Measurements from ENCODE around the gene UQCRC2.
"Not testable (repeated sequence)": the region's sequence is repeated elsewhere in the genome, so short reads cannot be mapped to it uniquely, and the experiment has no call there.

The UQCRC2 gene

DNA sequence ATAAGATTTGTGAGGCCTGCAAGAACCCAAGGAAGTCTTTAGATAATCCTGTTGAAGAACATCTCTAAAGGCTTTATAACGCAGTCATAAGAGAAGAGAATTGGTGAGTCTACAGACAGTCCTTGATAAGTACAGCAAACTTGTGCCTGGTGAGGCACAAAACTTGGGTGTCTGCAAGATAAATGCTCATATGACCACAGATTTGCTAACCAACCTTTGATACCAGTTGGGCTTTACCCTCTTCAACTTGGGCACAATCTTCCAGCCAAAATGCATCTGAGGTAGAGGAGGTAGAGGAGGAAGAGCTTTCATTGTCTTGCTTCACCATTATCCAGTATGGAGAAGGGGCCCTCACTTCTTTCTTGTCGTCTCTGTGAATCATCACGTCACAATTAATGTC, 30.9 kb downstream of the UQCRC2 start:
- no peak for FAIRE-seq

DNA sequence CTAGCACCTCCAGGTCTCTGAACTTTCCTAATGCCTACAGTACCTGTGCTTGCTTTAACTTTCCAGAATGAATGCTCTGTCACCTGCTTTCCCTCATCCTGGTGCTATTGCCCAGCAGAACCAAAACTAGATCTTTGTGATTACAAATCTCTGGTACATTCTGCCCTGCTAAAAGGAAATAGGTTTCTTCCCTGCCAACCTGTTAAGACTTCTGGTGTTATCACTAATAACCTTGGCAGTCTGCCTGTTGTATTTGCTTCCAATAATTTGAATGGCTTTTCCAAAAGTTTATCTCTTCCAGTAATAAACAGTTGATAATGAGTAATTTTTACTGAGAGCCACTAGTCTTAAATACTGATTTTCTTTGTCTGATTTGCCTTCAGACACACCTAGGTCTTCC, 32.4 kb downstream of the UQCRC2 start:
- FAIRE-seq, result no peak

DNA sequence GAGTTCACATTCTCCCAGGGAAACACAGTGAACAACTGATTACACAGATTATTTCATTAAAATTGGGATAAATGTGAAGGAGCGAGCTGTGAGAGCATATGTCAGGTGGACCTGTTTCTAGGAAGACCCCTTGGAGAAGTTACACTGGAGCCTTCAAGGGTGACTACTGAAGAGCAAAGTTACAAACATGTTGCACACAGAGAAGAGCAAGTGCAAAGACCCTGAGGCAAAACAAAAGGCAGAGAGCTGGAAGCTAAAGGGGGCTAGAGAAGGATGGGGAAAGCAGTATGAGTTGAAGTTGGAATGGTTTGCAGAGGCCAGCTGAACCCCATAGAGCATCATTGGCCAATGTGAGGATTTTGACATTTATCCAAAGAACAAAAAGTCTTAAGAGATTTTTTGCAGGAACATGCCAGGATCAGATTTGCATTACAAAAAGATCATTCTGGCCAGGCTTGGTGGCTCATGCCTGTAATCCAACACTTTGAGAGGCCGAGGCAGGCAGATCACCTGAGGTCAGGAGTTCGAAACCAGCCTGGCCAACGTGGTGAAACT, 33.6 kb downstream of the UQCRC2 start:
- no peak for FAIRE-seq

DNA sequence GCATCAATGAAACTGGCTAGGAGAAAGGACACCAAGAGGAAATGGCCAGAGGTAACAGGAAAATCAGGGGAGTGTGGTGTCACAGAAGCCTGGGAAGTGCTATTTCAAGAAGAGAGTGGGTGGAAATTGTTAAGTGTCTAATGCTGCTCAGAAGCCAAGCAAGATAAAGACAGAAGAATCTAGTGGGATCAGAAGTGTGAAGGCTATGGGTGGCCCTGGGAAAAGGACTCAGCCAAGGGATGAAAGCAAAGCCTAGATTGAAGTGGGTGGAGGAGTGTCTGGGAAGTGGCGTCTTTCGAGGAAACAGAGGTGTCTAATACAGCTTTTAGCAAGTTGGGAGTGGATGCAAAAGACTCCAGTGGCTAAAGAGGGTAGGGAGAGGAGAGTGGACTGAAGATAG, 34.3 kb downstream of the UQCRC2 start:
- no peak for FAIRE-seq

DNA sequence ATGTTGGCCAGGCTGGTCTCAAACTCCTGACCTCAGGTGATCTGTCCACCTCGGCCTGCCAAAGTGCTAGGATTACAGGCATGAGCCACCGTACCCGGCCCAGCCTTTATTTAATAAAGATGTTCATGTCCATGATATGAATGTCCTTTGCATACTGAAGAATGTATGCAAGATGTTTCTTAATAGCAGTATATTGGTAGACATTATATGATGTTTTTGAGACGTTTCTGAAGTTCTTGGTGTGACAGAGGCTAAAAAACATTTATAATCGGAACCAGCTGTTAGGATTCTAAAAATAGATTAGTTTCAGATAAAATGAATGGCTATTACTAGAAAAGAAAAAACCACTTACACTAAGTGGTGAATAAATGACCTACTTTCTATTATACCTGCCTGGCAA, 36.0 kb downstream of the UQCRC2 start:
- peak; percentile 96 for FAIRE-seq

DNA sequence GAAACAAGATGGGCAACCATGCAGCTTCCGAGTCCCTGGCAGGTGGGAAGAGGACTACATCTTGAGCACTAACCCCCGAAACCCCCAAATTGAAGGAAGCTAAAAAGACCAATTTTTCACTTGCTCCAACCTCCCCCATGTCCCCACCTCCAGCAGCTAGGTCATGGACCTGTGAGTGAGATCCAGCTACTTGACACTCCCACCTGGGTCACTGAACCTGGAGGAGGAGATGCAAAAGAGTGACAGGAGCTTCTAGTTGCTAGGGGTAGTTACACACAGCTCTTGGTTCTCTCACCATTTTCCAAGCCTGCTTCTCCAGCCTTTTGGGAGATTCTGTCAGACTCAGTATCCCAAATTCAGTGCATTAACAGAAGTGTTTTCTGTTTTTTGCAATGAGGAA, 36.6 kb downstream of the UQCRC2 start:
- FAIRE-seq, result no peak

DNA sequence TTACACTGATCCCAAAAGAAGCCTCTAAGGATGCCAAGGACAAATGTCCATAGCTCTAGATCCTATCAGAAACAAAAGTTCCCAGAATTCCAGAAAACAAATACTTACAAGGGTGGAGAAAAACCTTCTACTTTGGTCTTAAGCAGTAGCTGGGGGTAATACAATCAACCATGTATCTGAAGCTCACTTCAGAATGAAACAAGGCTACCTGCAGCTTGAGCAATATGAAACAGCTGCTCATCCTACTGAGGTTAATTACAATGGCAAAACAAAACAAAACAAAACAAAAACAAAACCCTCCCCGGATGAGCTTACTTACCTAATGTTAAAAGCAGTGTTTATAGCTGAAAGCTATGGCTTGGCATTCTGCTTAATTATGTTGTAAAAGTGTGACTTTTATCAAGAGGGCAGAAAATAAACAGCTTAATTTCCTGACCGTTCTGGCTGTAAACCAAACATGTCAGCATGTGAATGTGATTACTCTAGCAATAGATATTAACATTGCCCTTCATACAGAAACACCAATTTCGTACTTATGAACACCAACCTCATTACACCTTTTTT, 37.3 kb downstream of the UQCRC2 start:
- no peak for FAIRE-seq

DNA sequence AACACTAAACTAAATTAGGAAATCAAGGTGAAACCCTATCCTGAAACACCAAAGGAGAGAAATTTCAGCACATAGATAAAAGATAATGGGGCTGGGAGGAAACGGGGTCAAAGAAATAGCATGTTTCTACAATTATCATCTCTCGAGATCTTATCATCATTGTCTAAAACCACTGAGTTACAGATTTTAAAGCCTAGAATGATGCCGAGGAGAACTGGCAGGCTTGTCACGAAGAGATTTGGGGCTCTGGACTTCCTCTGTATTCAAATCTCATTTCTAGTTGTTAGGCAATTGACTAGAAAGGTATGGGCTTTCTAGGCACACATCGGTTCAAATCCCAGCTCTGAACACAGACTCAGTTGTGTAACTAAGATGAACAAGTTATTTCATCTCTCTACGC, 38.5 kb downstream of the UQCRC2 start:
- FAIRE-seq, result no peak

DNA sequence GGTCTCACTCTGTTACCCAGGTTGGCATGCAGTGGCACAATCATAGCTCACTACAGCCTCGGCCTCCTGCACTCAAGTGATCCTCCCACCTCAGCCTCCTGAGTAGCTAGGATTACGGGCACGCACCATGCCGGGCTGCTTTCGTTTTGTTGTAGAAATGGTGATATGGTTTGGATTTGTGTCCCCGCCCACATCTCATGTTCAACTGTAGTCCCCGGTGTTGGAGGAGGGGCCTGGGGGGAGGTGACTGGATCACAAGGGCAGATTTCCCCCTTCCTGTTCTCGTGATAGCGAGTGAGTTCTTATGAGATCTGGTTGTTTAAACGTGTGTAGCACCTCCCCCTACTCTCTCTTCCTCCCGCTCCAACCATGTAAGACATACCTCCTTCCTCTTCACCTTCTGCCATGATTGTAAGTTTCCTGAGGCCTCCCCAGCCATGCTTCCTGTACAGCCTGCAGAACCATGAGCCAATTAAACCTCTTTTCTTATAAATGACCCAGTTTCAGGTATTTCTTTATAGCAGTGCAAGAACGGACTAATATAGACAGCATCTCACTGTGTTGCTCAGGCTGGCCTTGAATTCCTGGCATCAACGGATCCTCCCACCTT, 41.8 kb downstream of the UQCRC2 start:
- no peak for FAIRE-seq

DNA sequence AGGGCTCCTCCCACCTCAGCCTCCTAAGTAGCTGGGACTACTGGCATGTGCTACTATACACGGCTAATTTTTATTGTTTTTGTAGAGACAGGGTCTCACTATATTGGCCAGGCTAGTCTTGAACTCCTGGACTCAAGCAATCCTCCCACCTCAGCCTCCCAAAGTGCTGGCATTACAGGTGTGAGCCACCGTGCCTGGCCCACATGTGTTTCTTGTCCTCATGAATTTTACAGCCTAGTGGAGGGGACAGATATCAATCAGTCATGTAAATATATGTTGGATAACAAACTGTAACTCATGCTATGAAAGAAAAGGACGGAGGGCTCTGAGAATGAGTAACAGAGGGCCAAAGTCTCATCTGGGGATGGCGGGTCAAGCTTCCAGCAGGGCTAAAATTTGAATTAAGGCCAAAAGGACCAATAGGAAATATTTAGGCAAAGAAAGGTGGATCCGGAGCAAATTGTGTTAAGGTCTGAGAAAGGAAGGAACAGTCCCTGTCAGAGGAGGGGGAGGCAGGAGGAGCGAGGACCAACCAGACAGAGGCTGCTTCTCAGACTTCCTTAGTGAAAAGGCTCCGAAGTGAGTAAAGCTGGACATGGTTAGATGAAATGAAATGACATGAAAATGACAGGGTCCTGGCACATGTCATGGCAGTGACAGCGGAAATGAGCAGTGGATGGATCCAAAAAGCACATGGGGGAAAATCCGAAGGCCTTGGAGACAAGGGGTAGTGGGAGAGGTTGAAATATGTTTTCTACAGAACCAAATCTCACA, 43.9 kb downstream of the UQCRC2 start:
- FAIRE-seq, result no peak

DNA sequence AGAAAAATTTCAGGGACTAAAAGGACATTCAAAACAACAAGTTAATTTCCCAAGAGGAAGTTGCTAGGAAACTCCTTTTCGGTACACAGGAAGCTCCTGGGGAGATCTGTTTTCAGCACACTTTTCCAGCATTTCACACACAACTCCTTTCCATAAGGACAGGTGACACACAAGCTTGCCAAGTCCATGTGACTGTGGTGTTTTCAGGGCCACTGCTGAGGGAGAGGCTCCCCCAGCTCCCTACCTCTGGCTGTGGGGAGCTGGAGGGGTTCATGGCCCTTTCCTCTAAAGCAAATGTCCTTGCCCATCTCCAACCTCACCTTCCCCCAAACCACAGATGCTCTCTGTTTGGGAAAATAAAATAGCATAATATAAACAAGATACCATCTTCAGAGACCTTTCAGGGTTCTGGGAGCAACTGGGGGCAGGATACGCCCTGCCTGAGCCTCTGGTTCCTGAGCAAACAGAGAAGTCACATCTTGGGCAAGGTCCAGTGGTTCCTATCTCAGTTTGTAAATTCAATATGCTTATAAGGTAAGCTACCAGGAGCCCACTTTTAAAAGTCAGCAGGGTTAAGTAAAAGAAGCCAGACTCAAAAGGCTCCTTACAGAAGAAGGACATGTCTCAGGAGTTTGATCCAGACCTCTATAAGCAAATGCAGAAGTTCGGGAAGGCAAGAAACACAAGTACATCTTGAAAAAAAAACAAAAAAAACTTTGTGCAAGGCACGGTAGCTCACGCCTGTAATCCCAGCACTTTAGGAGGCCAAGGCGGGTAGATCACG, 44.7 kb downstream of the UQCRC2 start:
- no peak for FAIRE-seq

DNA sequence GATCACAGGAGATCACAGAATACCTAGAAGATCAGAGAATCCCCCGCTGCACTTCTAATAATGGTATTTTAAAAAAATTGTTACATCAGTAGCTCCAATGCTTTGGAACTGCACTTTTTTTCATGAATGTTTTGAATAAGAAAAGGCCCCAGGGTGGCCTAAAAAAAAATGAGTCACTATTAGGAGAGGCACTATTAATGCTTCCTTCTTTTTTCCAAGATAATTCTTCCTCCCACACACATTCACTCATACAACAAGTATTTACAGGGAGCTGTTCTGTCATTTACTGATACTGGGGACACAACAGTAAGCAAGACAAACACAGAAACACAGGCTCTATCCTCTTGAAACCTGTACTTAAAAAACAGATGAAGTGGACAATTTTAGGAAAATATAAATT, 48.4 kb downstream of the UQCRC2 start:
- no peak for FAIRE-seq

DNA sequence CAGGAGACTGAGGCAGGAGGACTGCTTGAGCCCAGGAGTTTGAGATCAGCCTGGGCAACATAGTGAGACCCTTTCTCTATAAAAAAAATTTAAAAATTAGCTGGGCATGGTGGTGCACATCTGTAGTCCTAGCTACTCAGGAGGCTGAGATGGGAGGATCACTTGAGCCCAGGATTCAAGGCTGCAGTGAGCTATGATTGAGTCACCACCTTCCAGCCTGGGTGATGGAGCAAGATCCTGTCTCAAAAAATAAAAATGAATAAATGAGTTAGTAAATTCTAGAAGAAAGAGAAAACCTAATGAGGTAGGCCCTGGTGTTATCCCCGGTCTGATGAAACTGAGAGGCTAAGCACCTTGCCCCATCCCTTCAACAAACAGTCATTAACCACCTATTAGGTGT, 48.9 kb downstream of the UQCRC2 start:
- not testable (repeated sequence) for FAIRE-seq

DNA sequence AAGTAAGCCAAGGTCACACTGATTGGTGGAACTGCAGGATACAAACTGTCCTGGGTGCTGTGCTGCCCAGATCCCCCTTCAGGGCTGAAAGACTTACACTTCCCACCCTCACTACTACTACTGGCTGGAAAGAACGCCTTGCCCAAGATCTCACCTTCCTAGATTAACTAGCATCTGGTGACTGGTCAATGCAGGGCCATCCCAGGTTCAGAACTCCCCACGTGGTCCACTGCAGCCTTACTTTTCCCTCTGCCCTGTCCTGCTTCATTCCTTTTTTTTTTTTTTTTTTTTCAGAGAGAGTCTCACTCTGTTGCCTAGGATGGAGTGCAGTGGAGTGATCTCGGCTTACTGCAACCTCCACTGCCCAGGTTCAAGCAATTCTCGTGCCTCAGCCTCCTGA, 50.0 kb downstream of the UQCRC2 start:
- FAIRE-seq, result no peak

DNA sequence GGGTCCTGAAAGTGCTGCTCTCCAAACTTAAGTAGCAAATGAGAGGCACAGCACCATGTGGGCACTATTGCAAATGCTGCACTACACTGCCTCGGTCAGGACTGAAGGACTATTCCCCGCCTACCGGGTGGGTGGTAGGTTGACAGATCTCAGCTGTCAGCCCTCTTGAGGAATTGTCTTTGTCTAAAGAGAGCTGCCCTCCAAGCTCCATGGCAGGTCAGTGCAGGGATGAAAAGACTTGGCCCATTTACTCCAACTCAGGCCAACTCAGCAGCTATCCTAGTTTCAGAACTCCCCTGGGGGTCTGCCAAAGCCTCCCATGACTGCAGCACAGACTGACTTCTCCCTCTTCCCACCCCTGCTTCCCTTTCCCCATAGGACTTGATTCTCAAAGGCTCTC, 51.2 kb downstream of the UQCRC2 start:
- FAIRE-seq, result no peak

DNA sequence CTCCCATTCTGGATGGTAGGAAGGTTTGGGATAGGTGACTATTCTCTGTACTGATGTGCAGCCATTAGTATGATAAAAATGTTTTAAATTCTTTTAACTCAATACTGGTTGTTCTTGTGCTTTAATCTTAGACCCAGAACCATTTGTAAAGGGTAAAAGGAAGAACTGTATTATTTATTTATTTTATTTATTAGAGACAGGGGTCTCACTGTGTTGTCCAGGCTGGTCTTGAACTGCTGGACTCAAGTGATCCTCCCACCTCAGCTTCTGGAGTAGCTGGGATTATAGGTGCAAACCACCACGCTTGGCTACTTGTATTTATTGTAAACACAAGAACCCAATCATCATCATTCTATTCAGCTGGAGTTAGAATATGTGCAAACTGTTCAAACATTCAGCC, 52.6 kb downstream of the UQCRC2 start:
- no peak for FAIRE-seq

DNA sequence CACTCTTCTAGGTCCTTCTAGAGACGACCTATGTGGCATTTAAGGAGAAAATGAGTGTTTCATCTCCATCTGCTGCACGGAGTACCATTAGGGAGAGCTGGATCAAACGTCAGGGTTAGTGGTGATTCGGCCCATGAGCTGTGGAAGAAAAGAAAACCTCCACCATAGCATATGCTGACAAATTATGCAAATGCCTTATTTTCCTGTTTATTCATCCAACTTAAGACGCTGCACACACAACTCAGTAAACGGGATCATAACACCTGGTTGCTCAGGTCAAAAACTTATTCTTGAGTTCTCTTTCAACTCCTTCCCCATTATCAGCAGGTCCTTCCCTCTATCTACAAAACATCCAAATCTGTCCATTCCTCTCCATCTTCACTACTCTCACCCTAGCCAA, 53.5 kb downstream of the UQCRC2 start:
- no peak for FAIRE-seq

DNA sequence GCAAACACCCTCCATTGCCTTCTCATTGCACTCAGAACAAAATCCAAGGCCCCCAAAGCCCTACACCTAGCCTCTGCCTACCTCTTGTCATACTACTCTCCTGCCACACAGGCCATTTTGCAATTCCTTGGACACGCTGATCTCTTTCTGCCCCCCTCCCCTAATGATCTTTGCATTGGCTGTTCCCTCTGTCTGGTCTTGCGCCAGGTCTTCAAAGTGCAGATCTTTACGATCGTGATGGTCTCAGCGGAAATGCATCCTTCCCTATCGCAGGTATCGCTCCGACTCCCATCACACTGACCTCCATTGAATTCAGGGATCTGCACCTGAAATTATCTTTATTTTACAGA, 54.0 kb downstream of the UQCRC2 start:
- no peak for FAIRE-seq

DNA sequence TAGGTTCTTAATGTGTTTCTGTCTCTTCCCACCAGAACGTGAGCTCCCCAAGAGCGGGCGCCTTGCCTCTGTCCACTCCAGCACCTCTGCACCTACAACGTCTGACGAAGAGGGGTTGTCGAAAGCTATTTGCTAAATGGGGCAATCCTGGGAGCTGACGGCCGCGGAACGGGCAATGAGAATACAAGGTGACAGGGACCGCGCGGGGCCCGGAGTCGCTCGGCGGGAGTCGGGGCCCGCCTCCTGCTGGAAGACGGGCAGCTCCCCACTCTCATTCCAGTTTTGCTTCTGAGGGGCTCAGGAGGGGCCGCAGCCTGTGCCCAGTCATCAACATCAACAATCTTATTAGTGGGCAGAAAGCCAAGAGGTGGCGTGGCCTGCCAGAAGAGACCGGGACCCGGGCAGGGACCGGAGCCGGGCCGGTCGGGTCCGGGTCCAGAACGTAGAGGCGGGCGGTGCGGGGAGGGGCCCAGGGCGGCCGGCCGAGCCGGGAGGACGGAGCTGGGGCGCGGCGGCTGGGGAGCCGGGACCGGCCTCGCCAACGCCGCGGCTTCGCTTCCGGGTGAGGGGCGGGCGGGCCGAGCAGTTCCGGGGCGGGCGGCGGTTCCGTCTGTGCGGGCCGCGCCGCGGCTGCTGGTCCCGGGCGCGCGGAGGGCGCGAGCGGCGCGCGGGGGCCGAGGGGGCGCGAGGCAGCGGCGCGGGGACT, 54.5 kb downstream of the UQCRC2 start, which contains the start of gene MOSMO:
Gene MOSMO, plus strand, starts transcription at position 603 of the 706 bp plus-strand sequence. CDS start 191 bp downstream, outside the sequence.
- FAIRE-seq, result no peak

DNA sequence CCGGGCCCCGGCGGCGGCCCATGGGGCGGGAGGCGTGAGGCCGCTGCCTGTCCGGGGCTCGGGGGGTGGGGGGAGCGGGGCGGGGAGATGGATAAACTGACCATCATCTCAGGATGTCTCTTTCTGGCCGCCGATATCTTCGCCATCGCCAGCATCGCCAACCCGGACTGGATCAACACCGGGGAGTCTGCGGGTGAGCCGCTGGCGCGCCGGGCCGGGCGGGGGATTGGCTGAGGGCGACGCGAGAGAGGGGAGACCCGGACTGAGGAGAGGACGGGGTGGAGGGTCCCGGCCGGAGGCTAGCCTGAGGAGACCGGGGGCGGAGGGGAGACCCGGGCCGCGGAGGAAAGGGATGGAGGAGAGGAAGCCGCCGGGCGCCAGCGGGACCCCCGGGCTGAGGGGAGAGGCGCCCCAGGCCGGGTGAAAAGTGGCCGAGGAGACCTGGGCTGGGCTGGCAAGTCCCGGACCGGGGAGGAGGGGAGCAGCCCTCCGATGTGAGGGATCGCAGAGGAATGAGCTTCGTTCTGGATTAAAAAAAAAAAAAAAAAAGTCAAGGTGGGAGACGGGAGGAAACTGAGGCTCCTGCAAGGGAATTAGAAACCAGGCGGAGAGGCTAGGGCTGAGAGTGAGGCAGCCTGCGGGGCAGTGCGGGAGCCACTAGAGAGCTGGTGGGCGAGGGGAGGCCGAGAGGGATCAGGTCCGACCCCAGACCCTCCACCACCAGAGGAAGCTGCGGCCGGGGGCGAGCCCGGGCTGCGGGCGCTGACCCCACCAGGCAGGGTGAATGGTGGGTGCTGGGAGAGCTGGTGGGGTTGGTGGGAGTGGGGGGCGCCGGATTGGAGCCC, 55.3 kb downstream of the UQCRC2 start:
- no peak for FAIRE-seq

DNA sequence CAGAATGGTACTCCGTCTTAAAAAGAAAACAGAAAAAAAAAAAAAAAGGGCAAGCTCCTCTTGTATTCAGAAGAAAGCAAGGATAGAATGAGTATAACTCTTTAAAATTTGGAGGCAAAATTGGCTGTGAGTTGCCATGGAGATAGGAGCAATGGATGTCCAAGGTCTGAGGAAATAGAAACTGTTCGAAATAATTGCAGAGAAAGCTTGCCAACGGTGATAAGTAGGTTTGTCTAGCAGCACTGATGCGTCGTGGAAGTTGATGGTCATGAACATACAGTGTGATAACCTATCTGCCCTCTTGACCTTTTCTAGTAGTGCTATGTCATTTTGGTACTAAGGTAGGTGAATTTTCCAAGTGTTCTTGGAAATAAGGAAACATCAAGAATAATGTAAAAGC, 57.7 kb downstream of the UQCRC2 start:
- no peak for FAIRE-seq

DNA sequence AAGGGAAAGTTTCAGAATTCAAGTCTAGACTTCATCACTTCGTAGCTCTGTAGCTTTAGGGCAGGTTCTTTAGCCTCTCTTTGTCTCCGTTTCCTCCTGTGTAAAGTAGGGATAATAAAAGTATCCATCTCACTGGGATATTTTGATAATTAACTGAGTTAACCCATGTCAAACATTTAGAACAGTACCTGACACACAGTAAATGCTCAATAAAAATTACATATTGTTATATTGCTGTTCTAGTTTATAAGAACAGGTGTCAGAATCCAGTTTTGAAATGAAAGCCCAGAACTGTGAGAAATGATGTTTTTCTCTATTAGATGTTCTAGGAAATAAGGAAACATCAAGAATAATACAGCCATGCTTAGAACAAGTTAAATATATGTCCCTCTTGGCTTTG, 59.1 kb downstream of the UQCRC2 start:
- FAIRE-seq, result no peak
